ENCODE results near the gene FKBP10.
A peak's percentile ranks its signal among the peaks of the same experiment; 100 is the strongest.
"Not testable (repeated sequence)": the region's sequence is repeated elsewhere in the genome, so short reads cannot be mapped to it uniquely, and the experiment has no call there.

FKBP10 gene

GRCh38 chr17:41825175-41825845 lies 12.5 kb downstream of the FKBP10 start:
- no peak for FAIRE-seq
- TF ChIP-seq POLR2A (IDR thresholded peaks at IDR 0.05; ENCODE audit: low read depth, low read length), result no peak
- no peak for DNase-seq (ENCODE audit: insufficient read length, low spot score)

- not testable (repeated sequence) for DNase-seq (ENCODE audit: insufficient read length, low spot score); FAIRE-seq
Measured at GRCh38 chr17:41829961-41830360, 17.2 kb downstream of the FKBP10 start.

GRCh38 chr17:41835214-41835799 lies 22.5 kb downstream of the FKBP10 start:
- DNase-seq (ENCODE audit: insufficient read length, low spot score) (no peak), FAIRE-seq (no peak)
- TF ChIP-seq POLR2A (IDR thresholded peaks at IDR 0.05; ENCODE audit: low read depth, low read length), result no peak

GRCh38 chr17:41835800-41836549 lies 23.2 kb downstream of the FKBP10 start, which contains the start of gene NT5C3B:
Gene NT5C3B, minus strand, starts transcription at chr17:41836232. Its CDS starts 39 bp downstream, at chr17:41836193.
- FAIRE-seq (no peak), DNase-seq (ENCODE audit: insufficient read length, low spot score) (peak; percentile 89)
- TF ChIP-seq POLR2A (IDR thresholded peaks at IDR 0.05; ENCODE audit: low read depth, low read length), result peak; percentile 80

- no peak for FAIRE-seq
- no peak for DNase-seq (ENCODE audit: insufficient read length, low spot score)
- no peak for TF ChIP-seq POLR2A (IDR thresholded peaks at IDR 0.05; ENCODE audit: low read depth, low read length)
Measured at GRCh38 chr17:41836550-41837196, 23.9 kb downstream of the FKBP10 start.

- FAIRE-seq, result no peak
- TF ChIP-seq POLR2A (IDR thresholded peaks at IDR 0.05; ENCODE audit: low read depth, low read length), result no peak
- no peak for DNase-seq (ENCODE audit: insufficient read length, low spot score)
Measured at GRCh38 chr17:41837761-41838538, 25.1 kb downstream of the FKBP10 start, which contains the start of gene KLHL10. Gene KLHL10, plus strand, starts transcription at chr17:41837825. Its CDS starts 108 bp downstream, at chr17:41837933.

GRCh38 chr17:41839448-41839847 lies 26.6 kb downstream of the FKBP10 start:
- not testable (repeated sequence) for DNase-seq (ENCODE audit: insufficient read length, low spot score); FAIRE-seq

GRCh38 chr17:41840781-41841180 lies 28.0 kb downstream of the FKBP10 start:
- FAIRE-seq; DNase-seq (ENCODE audit: insufficient read length, low spot score): not testable (repeated sequence)

- no peak for FAIRE-seq
- no peak for DNase-seq (ENCODE audit: insufficient read length, low spot score)
- no peak for TF ChIP-seq POLR2A (IDR thresholded peaks at IDR 0.05; ENCODE audit: low read depth, low read length)
Measured at GRCh38 chr17:41844971-41845370, 32.2 kb downstream of the FKBP10 start.

GRCh38 chr17:41848788-41849187 lies 36.0 kb downstream of the FKBP10 start:
- no peak for DNase-seq (ENCODE audit: insufficient read length, low spot score)
- no peak for FAIRE-seq
- no peak for TF ChIP-seq POLR2A (IDR thresholded peaks at IDR 0.05; ENCODE audit: low read depth, low read length)

GRCh38 chr17:41849251-41849990 lies 36.6 kb downstream of the FKBP10 start:
- DNase-seq (ENCODE audit: insufficient read length, low spot score) (no peak), FAIRE-seq (no peak)
- TF ChIP-seq POLR2A (IDR thresholded peaks at IDR 0.05; ENCODE audit: low read depth, low read length), result no peak

GRCh38 chr17:41851382-41851781 lies 38.6 kb downstream of the FKBP10 start:
- not testable (repeated sequence) for DNase-seq (ENCODE audit: insufficient read length, low spot score); FAIRE-seq
